GM12891 (cell line): ENCODE measurements around the gene LEKR1.

Source experiments
- POLR2A ChIP-seq: IDR thresholded peaks from 2 replicates; pipeline ENCODE4 v1.6.1; 2011; ENCODE audit warnings: low read depth, low read length, control low read depth
- POLR2AphosphoS5 ChIP-seq: IDR thresholded peaks from 2 replicates; pipeline ENCODE4 v1.6.1; 2011; ENCODE audit warnings: low read depth, low read length, control low read depth
- SPI1 ChIP-seq: IDR thresholded peaks from 2 replicates; pipeline ENCODE4 v1.6.1; 2011; ENCODE audit warnings: low read depth, low read length, control low read depth
- TAF1 ChIP-seq: IDR thresholded peaks from 2 replicates; pipeline ENCODE4 v1.6.1; 2011; ENCODE audit warnings: low read depth, low read length, control low read depth

GRCh38 chr3:156781310-156782230 lies 44.6 kb upstream of the LEKR1 start:
- TF ChIP-seq POLR2A (no peak), POLR2AphosphoS5 (no peak), TAF1 (no peak), SPI1 (no peak)
